GM19025 (cell line): ENCODE data around the gene CFAP126.
A peak's percentile ranks its signal among the peaks of the same experiment; 100 is the strongest.
"Not testable (repeated sequence)": the region's sequence is repeated elsewhere in the genome, so short reads cannot be mapped to it uniquely, and the experiment has no call there.

Experiments
- ATAC-seq: cut with Tn5 transposase; IDR thresholded peaks from one replicate; pipeline ENCODE4 v1.9.1; 2021; ENCODE audit warnings: mild to moderate bottlenecking, low read depth, moderate library complexity; ENCODE audit not compliant: unreplicated experiment

CFAP126 gene, protein sequence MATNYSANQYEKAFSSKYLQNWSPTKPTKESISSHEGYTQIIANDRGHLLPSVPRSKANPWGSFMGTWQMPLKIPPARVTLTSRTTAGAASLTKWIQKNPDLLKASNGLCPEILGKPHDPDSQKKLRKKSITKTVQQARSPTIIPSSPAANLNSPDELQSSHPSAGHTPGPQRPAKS

DNA sequence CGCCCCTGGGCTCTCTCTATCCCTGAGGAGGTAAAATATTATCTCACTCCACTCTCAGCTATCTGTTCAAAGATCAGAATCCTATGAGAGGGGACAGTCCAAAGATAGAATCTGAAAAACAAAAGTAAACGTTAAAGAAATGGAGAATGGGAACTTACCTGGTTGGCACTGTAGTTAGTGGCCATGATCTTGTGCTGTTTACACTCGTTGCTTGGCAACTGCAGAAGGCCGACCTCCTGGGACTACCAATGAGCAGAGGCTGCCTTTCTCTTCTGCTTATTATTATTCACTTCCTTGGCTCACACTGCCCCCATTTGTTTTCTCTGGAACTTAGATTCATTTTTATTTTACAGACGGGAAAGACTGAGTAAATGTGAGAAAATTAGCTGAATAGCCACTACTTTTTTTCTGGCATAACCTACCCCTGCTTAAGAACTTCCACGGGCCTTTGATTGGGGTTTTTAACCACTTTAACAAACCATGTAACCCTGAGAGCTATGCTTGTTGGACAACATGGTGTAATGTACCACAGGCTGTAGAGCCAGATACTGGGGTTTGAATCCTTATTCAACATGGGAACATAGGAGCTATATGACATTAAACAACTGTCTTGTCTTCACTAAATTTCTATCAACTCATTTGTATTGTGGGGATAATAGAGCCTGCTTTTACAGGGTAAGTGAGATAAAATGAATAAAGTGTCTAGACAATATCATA, at the start of gene CFAP126:
CFAP126 (minus strand) TSS at position 193 of the 717 bp plus-strand sequence; CDS start at position 185, 8 bp downstream.
- peak; percentile 97 for ATAC-seq

DNA sequence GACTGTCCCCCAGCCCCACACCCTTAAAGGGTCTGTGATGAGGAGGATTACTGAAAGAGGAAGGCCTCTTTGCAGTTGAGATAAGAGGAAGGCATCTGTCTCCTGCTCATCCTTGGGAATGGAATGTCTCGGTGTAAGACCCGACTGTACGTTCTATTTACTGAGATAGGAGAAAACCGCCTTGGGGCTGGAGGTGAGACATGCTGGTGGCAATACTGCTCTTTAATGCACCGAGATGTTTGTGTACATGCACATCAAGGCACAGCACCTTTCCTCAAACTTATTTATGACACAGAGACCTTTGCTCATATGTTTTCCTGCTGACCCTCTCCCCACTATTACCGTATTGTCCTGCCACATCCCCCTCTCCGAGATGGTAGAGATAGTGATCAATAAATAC, 45.4 kb upstream of the CFAP126 start:
- not testable (repeated sequence) for ATAC-seq

DNA sequence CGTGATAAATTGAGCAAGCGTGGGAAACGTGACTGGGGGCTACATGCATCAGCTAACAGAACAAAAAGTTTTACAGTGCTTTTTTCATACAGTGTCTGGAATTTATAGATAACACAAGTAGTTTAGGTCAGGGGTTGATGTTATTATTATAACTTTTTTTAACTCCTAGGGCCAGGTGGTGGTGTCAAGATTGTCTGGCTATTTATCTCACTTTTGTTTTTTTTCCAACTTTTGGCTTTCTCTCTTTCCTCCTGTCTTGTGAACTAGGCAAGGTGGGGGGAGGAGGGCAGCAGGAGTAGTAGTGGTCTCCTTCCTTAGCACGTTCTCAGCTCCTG, 42.9 kb upstream of the CFAP126 start:
- not testable (repeated sequence) for ATAC-seq

DNA sequence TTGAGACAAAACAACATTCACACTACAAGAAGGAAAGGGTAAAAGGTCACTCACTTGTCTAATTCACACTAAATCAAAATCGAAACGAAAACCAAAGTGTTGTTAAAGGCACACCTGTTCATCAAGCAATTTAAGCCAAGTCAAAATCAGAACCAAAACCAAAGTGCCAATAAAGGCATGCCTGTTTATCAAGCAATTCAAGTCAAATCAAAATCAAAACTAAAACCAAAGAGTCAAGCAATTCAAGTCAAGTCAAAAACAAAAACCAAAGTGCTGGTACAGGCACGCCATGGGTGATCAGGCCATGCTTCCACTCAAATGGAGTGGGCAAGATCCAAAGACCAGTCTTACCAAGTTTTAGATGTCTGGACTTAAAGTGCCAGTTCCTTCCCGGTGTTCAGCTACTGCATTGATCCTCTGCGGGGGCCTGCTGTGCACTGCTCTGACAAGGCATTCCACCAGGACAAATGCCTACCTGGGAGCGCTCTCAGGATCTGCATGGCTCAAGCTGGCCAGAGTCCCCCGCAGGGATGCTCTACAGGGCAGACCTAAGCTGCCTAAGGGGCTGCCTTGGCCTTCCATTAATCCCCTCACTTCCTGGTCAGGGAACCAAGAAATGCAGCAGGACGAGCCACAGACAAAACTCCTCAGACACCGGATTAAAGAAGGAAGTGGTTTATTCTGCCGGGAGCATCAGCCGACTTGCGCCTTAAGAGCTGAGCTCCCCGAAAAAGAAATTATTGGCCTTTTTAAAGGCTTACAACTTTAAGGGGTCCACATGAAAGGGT, 42.4 kb upstream of the CFAP126 start:
- peak; percentile 84 for ATAC-seq

DNA sequence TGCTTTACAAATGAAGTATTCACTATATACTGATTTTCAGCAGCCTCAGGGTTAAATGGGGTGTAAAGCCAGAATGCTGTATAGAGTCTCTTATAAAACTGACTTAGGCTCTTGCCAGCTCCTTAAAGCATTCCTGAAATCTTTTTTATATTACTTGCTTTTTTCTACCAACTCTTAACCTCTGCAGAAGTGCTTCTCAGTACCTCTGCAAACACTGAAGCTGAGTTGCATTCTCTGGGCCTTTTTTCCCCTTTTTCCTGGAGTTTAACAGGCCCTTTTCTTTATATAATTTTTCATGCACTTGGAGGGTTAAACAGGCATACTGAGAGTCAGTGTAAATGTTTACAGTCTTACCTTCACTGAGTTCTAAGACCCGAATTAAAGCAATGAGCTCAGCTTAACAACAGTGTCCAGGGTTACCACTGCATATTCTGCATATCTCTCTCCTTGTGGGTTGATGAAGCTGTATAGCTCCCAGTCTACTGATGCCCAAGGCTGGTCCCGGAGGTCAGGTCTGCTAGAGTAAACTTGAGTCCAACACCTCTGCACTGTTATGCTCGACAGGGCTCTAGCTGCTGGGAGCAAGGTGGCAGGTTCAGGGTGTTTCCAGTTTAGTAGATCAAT, 40.9 kb upstream of the CFAP126 start:
- ATAC-seq = no peak

DNA sequence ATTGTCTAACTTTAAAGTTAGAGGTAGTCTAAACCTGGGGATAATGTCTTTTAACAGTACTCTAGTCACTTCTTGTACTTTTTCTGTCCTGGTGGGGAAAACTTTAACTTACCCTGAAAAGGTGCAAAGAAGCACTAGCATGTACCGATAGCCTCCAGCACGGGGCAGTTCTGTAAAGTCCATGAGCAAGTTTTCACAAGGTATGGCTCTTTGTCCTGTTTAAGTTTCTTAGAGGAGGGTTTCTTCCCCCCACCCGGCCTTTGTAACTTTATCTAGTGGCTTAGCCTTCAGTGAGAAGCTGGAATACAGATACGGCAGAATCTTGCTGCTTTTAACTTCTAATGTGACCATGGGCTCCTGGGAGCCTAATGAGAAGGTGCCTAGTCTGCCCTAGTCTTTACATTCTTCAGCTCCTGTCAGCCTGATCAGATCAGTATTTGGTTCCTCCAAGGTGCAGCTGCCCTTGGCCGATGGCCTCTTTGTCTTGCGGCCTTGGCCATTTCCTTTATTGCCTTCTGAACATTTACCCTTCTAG, 39.8 kb upstream of the CFAP126 start:
- ATAC-seq = no peak

DNA sequence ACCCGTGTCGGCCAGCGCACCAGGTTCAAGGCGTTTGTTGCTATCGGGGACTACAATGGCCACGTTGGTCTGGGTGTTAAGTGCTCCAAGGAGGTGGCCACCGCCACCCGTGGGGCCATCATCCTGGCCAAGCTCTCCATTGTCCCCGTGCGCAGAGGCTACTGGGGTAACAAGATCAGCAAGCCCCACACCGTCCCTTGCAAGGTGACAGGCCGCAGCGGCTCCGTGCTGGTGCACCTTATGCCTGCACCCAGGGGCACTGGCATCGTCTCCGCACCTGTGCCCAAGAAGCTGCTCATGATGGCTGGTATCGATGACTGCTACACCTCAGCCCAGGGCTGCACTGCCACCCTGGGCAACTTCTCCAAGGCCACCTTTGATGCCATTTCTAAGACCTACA, 38.9 kb upstream of the CFAP126 start:
- not testable (repeated sequence) for ATAC-seq

DNA sequence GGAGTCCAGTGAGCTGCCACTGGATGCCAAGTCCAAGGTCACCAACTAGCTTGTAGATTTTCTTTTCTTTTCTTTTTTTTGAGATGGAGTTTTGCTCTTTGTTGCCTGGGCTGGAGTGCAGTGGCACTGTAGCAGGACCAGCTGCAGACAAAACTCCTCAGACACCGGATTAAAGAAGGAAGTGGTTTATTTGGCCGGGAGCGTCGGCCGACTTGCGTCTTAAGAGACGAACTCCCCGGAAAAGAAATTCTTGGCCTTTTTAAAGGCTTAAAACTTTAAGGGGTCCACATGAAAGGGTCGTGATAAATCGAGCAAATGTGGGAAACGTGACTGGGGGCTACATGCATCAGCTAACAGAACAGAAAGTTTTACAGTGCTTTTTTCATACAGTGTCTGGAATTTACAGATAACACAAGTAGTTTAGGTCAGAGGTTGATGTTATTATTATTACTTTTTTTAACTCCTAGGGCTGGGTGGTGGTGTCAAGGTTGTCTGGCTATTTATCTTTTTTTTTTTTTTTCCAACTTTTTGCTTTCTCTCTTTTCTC, 36.4 kb upstream of the CFAP126 start:
- ATAC-seq = no peak

DNA sequence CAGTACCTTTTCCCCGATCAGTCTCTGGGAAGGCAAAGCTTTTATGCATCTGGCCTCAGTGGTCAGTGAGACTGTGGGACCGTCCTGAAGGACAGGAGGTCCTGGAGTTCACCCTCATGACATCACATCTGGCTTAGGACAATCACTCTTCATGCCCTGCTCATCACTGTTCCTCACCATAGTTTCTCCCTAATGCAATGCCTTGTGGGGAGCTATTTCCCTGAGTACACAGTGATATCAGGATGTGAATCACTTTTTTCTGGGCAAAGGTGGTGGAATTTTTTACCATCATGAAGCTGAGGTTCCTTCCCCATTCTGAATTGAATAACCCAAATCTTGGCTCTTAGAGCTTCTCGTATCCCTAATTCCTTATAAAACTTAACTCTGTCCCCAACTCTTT, 34.8 kb upstream of the CFAP126 start:
- ATAC-seq = no peak

DNA sequence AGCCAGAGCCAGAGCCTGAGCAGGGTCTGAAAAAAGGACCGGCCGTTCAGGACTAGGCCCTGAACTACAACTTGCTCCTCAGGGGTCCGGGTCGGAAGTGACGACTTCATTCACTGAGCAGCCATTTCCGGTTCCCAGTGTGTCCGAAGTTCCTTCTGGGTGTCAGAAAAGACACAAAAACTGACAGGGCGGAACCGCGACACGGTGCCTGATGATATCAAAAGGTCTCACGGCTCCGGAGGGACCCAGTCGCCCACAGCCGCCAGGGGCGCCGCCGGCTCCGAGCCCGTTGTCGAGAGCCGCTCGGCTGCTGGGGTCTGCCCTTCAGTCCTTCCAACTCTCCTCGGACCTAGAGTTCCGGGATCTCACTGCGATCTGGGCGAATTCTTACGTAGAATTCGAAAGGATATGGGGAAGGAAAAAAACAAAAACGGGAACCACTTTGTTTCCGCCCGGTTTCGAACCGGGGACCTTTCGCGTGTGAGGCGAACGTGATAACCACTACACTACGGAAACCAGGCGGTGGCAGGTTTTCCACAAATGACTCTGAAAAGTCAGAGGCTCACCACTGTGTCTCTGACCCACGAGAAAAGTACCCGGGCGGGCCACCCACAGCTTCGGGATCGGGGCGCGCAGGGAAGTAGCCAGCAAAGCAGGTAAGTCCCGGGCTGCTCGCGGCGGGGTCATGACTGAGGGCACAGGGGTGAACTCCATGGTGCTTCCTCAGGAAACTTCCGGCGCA, 31.8 kb upstream of the CFAP126 start:
- peak; percentile 65 for ATAC-seq

DNA sequence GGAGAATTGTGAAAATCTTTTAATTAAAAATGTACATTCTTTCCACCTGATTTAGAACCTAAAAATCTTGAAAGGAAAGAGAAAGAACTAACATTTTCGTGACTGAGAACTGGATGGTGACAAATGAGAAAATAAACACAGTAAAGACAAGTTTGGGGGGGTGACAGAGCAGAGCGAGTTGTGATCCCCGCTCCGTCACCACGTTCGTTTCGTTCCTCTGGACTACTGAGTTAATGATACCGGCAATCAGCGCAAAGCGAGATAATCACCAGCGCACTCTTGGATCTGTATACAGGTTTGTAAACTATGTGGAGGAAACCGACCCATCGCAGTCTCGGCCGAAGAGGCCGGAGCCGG, 31.2 kb upstream of the CFAP126 start:
- ATAC-seq = peak; percentile 4

DNA sequence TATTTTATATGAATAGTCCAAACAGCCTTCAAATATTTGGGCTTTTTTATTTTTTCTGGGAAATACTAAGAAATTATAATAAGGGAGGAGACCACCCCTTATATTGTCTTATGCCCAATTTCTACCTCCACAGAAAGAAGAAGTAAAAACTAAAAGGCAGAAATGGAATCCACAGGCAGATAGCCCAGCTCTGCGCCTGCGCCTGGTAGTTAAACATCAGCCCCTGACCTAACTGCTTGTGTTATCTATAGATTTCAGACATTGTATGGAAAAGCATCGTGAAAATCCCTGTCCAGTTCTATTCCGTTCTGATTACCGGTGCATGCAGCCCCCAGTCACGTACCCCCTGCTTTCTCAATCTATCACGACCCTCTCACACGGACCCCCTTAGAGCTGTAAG, 29.4 kb upstream of the CFAP126 start:
- ATAC-seq = not testable (repeated sequence)

DNA sequence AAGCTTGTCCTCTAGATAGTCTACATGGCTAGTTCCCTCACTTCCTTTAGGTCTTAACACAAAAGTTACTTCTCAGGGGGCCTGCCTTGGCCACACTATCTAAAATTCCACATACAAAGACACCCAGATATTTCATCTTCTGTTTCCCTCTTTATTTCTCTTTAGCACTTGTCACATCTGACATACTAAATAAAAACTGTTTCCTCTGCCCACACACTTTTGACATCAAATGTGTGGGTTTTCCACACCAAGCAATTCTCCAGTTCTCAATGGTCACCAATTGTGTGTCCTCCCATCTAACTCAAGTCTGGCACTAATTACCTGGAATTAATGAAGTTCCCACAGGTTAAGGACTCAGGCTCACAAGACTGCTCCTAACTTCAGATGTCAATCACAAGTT, 25.5 kb upstream of the CFAP126 start:
- no peak for ATAC-seq

DNA sequence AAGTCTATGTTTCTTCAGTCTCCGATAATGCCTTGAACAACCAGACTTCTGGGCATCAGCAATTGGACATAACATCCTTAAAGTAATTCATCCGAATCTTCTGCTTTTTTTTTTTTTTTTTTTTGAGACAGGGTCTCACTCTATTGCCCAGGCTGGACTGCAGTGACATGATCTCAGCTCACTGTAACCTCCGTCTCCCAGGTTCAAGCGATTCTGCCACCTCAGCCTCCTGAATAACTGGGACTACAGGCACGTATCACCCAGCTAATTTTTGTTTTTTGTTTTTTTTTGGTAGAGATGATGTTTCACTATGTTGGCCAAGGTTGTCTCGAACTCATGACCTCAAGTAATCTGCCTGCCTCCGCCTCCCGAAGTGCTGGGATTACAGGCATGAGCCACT, 23.9 kb upstream of the CFAP126 start:
- no peak for ATAC-seq

DNA sequence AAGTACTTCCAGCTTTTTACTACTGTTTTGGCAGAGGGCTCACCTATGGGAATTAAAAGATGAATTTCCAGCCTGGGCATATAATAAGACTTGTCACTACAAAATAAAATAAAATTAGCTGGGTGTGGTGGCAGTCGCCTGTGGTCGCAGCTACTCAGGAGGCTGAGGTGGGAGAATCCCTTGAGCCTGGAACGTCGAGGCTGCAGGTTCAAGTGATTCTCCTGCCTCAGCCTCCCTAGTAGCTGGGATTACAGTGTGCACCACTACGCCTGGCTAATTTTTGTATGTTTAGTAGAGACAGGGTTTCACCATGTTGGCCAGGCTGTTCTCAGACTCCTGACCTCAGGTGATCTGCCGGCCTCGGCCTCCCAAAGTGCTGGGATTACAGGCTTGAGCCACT, 23.5 kb upstream of the CFAP126 start:
- ATAC-seq = not testable (repeated sequence)

DNA sequence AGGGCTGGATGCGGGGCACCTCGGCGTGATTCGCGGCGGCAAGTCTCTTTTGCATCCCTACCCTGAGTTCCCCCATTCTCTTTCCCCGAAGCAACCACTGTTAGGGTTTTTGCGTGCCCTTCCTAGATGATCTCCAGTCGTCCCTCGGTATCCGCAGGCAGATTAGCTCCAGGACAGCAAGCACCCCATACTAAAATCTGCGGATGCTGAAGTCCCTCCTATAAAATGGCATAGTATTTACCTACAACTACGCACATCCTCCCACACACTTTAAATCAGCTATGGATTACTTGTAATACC, 22.8 kb upstream of the CFAP126 start:
- no peak for ATAC-seq

DNA sequence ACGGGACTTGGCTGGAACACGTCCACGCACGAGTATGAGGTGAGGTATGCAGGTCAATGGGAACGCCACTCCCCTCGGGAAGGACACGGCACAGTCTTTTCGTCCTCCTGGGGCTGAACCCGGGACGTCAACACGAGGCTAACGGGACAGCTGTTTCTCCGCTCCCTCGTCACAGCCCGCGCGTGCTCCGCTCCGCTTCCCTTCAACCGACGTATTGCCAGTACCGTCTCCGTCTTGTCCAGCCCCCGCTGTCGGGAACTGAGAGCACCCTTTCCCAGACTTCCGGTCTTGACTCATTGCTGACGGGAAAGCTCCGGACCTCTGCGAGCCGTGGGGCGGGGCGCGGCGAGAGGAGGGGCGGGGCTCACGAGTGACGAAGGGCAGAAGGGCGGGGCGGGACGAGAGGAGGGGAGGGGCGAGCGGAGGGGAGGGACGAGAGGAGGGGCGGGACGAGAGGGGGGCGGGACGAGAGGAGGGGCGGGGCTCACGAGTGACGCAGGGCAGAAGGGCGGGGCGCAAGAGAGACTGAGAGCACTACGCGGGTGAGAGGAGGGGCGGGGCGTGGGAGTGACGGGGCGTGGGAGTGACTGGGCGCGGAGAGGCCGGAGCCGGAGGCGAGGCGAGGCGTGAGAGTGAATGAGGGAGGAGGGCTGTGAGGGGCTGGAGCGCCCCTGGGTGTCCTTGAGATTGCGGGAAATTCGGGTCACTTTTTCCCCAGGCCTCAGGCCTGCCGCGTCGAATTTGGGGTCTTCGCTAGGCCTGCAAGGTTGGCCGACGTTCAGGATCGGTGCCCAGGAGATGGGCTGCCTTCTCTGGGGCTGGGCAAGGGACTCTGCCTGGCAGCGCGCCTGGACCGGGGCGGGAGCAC, 22.2 kb upstream of the CFAP126 start:
- ATAC-seq = peak; percentile 85

DNA sequence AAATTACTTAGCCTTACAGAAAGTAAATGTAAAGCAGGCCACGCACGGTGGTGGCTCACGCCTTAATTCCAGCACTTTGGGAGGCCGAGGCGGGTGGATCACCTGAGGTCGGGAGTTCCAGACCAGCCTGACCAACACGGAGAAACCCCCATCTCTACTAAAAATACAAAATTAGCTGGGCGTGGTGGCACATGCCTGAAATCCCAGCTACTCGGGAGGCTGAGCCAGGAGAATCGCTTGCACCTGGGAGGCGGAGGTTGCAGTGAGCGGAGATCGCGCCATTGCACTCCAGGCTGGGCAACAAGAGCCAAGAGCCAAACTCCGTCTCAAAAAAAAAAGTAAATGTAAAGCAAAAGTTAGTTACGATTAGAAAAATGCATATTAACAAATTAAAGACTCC, 21.5 kb upstream of the CFAP126 start:
- not testable (repeated sequence) for ATAC-seq

DNA sequence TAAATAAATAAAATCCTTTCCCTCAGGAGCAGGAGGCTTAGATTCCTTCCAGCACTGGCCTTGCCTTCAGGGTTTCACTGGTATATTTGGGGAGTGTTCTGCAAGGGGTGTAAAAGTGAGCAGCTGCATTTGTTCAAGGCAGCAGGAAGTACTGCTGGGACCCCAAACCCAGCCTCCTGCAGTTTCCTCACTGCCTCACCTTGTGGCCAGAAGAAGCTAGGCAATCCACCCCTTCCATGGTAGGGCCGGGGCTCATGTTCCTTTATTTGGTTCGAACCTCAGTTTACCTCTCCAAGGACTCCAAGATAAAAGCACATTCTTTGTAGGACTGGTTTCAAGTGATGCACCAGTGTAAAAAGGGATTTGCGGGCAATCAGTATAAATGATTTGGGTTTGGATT, 21.0 kb upstream of the CFAP126 start:
- no peak for ATAC-seq
